Rectal smooth muscle tissue (tissue), 1 donor: ENCODE data around the gene FOXP1.
A peak's percentile ranks its signal among the peaks of the same experiment; 100 is the strongest.

ENCODE experiments used
- H3K27ac ChIP-seq: one replicate; pipeline ENCODE4 v1.7.0; 2013; ENCODE audit warnings: low read depth, low read length, inconsistent platforms
- H3K27me3 ChIP-seq: one replicate; pipeline ENCODE4 v1.7.0; 2013; ENCODE audit warnings: low read length; ENCODE audit not compliant: control insufficient read depth, insufficient read depth
- H3K36me3 ChIP-seq: one replicate; pipeline ENCODE4 v1.7.0; 2013; ENCODE audit warnings: low read length; ENCODE audit not compliant: control insufficient read depth, insufficient read depth
- H3K4me1 ChIP-seq: one replicate; pipeline ENCODE4 v1.7.0; 2013; ENCODE audit warnings: low read length; ENCODE audit not compliant: control insufficient read depth, insufficient read depth
- H3K4me3 ChIP-seq: one replicate; pipeline ENCODE4 v1.7.0; 2013; ENCODE audit warnings: low read length
- H3K9ac ChIP-seq: one replicate; pipeline ENCODE4 v1.7.0; 2013; ENCODE audit warnings: low read length

FOXP1 gene

GRCh38 chr3:71131375-71132314 lies 451.9 kb downstream of the FOXP1 start:
- H3K36me3 ChIP-seq = no peaks in the 10 kb centered on the region
- H3K4me3 ChIP-seq = peak overlapping the region; percentile 51
- peak overlapping the region; percentile 81 for H3K27ac ChIP-seq
- H3K27me3 ChIP-seq = no peaks in the 10 kb centered on the region
- peaks cover 24% of the 10 kb centered on the region for H3K4me1 ChIP-seq
- peak overlapping the region; percentile 26 for H3K9ac ChIP-seq

GRCh38 chr3:71130471-71131374 lies 452.8 kb downstream of the FOXP1 start:
- Histone ChIP-seq H3K27me3 (no peaks in the 10 kb centered on the region), H3K36me3 (no peaks in the 10 kb centered on the region), H3K9ac (peak overlapping the region; percentile 26), H3K4me1 (peaks cover 19% of the 10 kb centered on the region), H3K4me3 (peak overlapping the region; percentile 51), H3K27ac (peak overlapping the region; percentile 81)

- H3K36me3 ChIP-seq = no peaks in the 10 kb centered on the region
- H3K9ac ChIP-seq = peak overlapping the region; percentile 61
- H3K4me3 ChIP-seq = peak overlapping the region; percentile 51
- H3K27me3 ChIP-seq = no peaks in the 10 kb centered on the region
- H3K27ac ChIP-seq = peak overlapping the region; percentile 81
- H3K4me1 ChIP-seq = peaks cover 17% of the 10 kb centered on the region
Observed at GRCh38 chr3:71129611-71130431, 453.7 kb downstream of the FOXP1 start.

GRCh38 chr3:71128961-71129360 lies 454.6 kb downstream of the FOXP1 start:
- H3K4me1 ChIP-seq = peaks cover 14% of the 10 kb centered on the region
- H3K9ac ChIP-seq = peak overlapping the region; percentile 29
- H3K4me3 ChIP-seq = peak overlapping the region; percentile 51
- H3K27me3 ChIP-seq = no peaks in the 10 kb centered on the region
- H3K36me3 ChIP-seq = no peaks in the 10 kb centered on the region
- peak overlapping the region; percentile 81 for H3K27ac ChIP-seq

- peaks cover 17% of the 10 kb centered on the region for H3K4me1 ChIP-seq
- peak overlapping the region; percentile 81 for H3K27ac ChIP-seq
- no peaks in the 10 kb centered on the region for H3K36me3 ChIP-seq
- no peaks in the 10 kb centered on the region for H3K27me3 ChIP-seq
- H3K9ac ChIP-seq = no peak overlapping the region
- H3K4me3 ChIP-seq = peak overlapping the region; percentile 51
Observed at GRCh38 chr3:71127844-71128243, 455.7 kb downstream of the FOXP1 start.

GRCh38 chr3:71127052-71127831 lies 456.3 kb downstream of the FOXP1 start:
- H3K27me3 ChIP-seq = no peaks in the 10 kb centered on the region
- no peaks in the 10 kb centered on the region for H3K36me3 ChIP-seq
- H3K4me3 ChIP-seq = peak overlapping the region; percentile 51
- H3K4me1 ChIP-seq = peaks cover 13% of the 10 kb centered on the region
- H3K9ac ChIP-seq = peak overlapping the region; percentile 32
- H3K27ac ChIP-seq = peak overlapping the region; percentile 81

- H3K36me3 ChIP-seq = no peaks in the 10 kb centered on the region
- no peak overlapping the region for H3K4me3 ChIP-seq
- H3K27ac ChIP-seq = peak overlapping the region; percentile 42
- H3K9ac ChIP-seq = no peak overlapping the region
- H3K4me1 ChIP-seq = peaks cover 15% of the 10 kb centered on the region
- no peaks in the 10 kb centered on the region for H3K27me3 ChIP-seq
Observed at GRCh38 chr3:71125738-71126137, 457.8 kb downstream of the FOXP1 start.

GRCh38 chr3:71124048-71124447 lies 459.5 kb downstream of the FOXP1 start:
- Histone ChIP-seq H3K36me3 (no peaks in the 10 kb centered on the region), H3K9ac (no peak overlapping the region), H3K27me3 (no peaks in the 10 kb centered on the region), H3K4me3 (no peak overlapping the region), H3K27ac (no peak overlapping the region), H3K4me1 (peaks cover 17% of the 10 kb centered on the region)

- Histone ChIP-seq H3K27me3 (no peaks in the 10 kb centered on the region), H3K36me3 (peaks cover under 1% of the 10 kb centered on the region), H3K4me1 (peaks cover 17% of the 10 kb centered on the region), H3K4me3 (no peak overlapping the region), H3K27ac (no peak overlapping the region), H3K9ac (no peak overlapping the region)
Observed at GRCh38 chr3:71122641-71123040, 460.9 kb downstream of the FOXP1 start.

GRCh38 chr3:71121429-71122167 lies 461.9 kb downstream of the FOXP1 start:
- H3K4me3 ChIP-seq = no peak overlapping the region
- H3K9ac ChIP-seq = no peak overlapping the region
- H3K36me3 ChIP-seq = peaks cover 3% of the 10 kb centered on the region
- peak overlapping the region; percentile 20 for H3K27ac ChIP-seq
- peaks cover 17% of the 10 kb centered on the region for H3K4me1 ChIP-seq
- H3K27me3 ChIP-seq = no peaks in the 10 kb centered on the region

- peak overlapping the region; percentile 10 for H3K27ac ChIP-seq
- H3K4me1 ChIP-seq = peaks cover 17% of the 10 kb centered on the region
- H3K9ac ChIP-seq = no peak overlapping the region
- peaks cover 3% of the 10 kb centered on the region for H3K36me3 ChIP-seq
- H3K4me3 ChIP-seq = no peak overlapping the region
- H3K27me3 ChIP-seq = no peaks in the 10 kb centered on the region
Observed at GRCh38 chr3:71120012-71120411, 463.5 kb downstream of the FOXP1 start.
